ENCODE data around the gene HNRNPR. TPM values are rescaled to one million over a fixed set of nuclear protein-coding genes. Genes with fewer than 3 reads are reported as not detected.
A peak's percentile ranks its signal among the peaks of the same experiment; 100 is the strongest.

The HNRNPR gene
- total and polyA plus RNA-seq, 7 experiments from 2014 or later: 97.4 to 235 (median 117) TPM

GRCh38 chr1:23369335-23370013 lies 25.4 kb upstream of the HNRNPR start, which contains the start of gene ZNF436:
TSS of gene ZNF436 (minus strand) at chr1:23369836. CDS start at chr1:23368005, 1,831 bp downstream.
- peak within 1 kb of the TSS; percentile 91 for H3K27ac ChIP-seq (ENCODE audit: low read depth, low read length)
- peaks cover 6 to 8% of the 10 kb centered on the region in 2 donors for H3K4me1 ChIP-seq (ENCODE audit: control insufficient read depth in 2 of 2, insufficient read depth in 2 of 2, low read length in 2 of 2)
- H3K4me3 ChIP-seq (ENCODE audit: low read length): peak within 1 kb of the TSS; percentile 100
- Mint-ChIP-seq H3K9me3 (peaks cover 0 to 9% (median 0%) of the 10 kb centered on the region in 11 donors), H3K4me3 (peak within 1 kb of the TSS; percentile 87 to 100 (median 97)), H3K27me3 (no peaks in the 10 kb centered on the region), H3K36me3 (peaks cover 0 to 31% (median 9%) of the 10 kb centered on the region in 5 donors), H3K27ac (peak within 1 kb of the TSS; percentile 93 to 99 (median 97)), H3K4me1 (peaks cover 27 to 41% (median 36%) of the 10 kb centered on the region in 7 donors)
- H3K27me3 ChIP-seq (ENCODE audit: control insufficient read depth in 2 of 2, insufficient read depth in 2 of 2, low read length in 2 of 2): no peaks in the 10 kb centered on the region
- DNase-seq: peak; percentile 18 to 68 (median 48)
- H3K36me3 ChIP-seq (ENCODE audit: control insufficient read depth in 2 of 3, insufficient read depth in 3 of 3, low read length in 3 of 3): peaks cover 0 to 10% (median 0%) of the 10 kb centered on the region in 3 experiments
- H3K9me3 ChIP-seq (ENCODE audit: control insufficient read depth in 2 of 3, low read length in 3 of 3): no peaks in the 10 kb centered on the region
- no peak for ATAC-seq
- CTCF ChIA-PET: no interaction called here
- POLR2A ChIA-PET: interaction anchor here (0.6 to 3.8 kb wide), 2 partner anchors 25 to 29 kb away, joined by 3 to 62 read pairs; partner anchors contain the start of gene HNRNPR
- intact Hi-C loops (cut with micrococcal nuclease): loop anchor here (1.0 to 10.0 kb wide), 11 partner anchors 35 to 1587 kb away; partner anchors contain the start of genes E2F2 (in 2 of the 2), ELOA (in 1 of the 2), LUZP1 (in 1 of the 2) and RPL11 (in 1 of the 2)

DNA sequence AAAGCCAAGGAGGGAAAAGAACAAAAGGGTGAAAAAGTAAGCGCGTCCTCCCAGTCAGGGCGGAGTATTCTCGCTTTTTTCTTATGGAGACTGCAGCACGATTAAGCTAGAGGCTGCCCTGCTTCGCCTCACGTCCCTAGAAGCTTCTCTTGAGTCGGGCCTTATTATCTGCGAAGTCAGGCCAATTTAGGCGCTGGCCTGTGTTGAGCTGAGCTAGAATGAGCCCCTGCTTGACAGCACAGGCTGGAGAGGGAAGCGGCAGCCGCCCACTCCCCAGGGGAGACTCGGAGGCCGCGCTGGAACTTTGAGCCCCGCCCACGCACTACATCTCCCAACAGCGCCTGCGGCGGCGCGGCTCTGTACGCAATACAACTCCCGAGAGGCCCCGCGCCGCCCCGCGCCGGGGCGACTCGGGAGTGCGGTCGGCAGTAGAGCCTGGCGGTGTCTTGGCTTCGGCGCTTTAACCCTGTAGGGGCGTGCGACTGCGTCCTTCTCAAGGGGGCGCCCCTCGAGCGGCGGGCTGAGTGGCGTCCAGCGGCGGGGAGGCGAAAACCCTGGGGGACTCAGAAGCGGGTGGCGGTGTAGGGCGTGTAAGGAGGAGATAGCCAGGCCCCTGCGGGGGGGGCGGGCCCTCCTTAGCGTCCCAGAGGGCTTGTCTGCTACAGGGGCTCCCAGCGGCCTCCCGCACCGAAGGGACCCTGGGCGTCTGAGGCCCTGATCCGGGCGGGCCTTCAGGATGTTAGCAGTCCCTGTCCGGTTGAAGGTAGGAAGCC lies 24.7 kb upstream of the HNRNPR start:
- peak overlapping the region; percentile 93 to 99 (median 97) for H3K27ac Mint-ChIP-seq
- intact Hi-C loops (cut with micrococcal nuclease): loop anchor here (1.0 to 10.0 kb wide), 21 partner anchors 24 to 1586 kb away; partner anchors contain the start of genes ASAP3 (in 2 of the 2), E2F2 (in 2 of the 2), HNRNPR (in 2 of the 2) and KDM1A (in 2 of the 2)

DNA sequence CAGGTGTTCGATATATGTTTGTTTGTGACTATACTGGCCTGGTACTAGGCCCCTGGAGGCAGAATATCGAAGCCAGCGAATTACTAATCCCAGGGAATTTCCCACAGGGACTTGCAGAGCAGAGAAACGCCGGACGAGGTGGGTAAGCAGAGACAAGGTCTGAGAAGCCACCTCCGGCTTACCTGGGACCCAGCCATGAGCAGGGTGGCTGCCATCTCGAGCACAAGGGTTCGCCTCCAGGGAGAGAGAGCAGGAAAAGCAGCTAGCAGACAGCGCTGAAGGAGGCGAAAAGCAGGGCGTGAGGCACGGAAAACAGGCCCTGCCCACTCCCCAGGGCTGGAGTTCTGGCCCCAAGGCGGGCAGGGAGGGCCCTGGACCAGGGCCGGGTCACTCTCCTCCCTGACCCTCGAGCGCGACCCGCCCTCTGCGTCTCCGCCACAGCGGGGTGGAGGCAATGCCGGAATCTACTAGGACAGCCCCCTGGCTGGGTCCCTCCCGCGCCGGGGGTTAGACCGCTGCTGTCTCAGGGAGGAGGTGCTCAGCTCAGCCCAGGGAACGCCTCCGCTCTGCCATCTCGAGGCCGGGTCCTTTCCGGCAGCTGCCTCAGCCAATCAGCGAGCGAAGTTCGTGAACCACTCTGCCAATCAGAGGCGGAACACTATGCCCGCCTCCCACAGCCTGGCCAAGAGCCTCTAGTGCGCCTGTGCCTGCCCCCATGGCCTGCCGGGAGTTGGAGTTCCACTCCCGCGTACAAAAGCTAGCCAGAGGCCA lies 23.9 kb upstream of the HNRNPR start:
- peak overlapping the region; percentile 91 for H3K27ac ChIP-seq (ENCODE audit: low read depth, low read length)
- peak; percentile 95 for ATAC-seq
- POLR2A ChIA-PET: interaction anchor here (0.6 to 3.8 kb wide), 11 partner anchors 9 to 592 kb away, joined by 3 to 62 read pairs (median 4); partner anchors contain the start of genes HNRNPR, PNRC2, RPL11 and TCEA3
- peaks cover 0 to 9% (median 0%) of the 10 kb centered on the region in 3 experiments for H3K9me3 ChIP-seq (ENCODE audit: control insufficient read depth in 2 of 3, low read length in 3 of 3)
- H3K4me3 ChIP-seq (ENCODE audit: low read length): peak overlapping the region; percentile 100
- H3K36me3 ChIP-seq (ENCODE audit: control insufficient read depth in 2 of 3, insufficient read depth in 3 of 3, low read length in 3 of 3): peaks cover under 1 to 18% (median under 1%) of the 10 kb centered on the region in 3 experiments
- no peaks in the 10 kb centered on the region for H3K27me3 Mint-ChIP-seq
- H3K36me3 Mint-ChIP-seq: peaks cover 1 to 45% (median 16%) of the 10 kb centered on the region in 5 donors
- CTCF ChIA-PET: interaction anchor here (0.6 to 1.2 kb wide), 2 partner anchors 14 to 24 kb away, joined by 3 to 4 read pairs; partner anchors contain the start of gene HNRNPR
- peak overlapping the region; percentile 87 to 100 (median 97) for H3K4me3 Mint-ChIP-seq
- DNase-seq: peak; percentile 84 to 98 (median 96)
- peaks cover 0 to 15% (median 4%) of the 10 kb centered on the region in 11 donors for H3K9me3 Mint-ChIP-seq
- intact Hi-C loops (cut with micrococcal nuclease): loop anchor here (1.0 to 10.0 kb wide), 20 partner anchors 24 to 1585 kb away; partner anchors contain the start of genes ASAP3 (in 2 of the 2), E2F2 (in 2 of the 2), HNRNPR (in 2 of the 2) and KDM1A (in 2 of the 2)
- no peaks in the 10 kb centered on the region for H3K27me3 ChIP-seq (ENCODE audit: control insufficient read depth in 2 of 2, insufficient read depth in 2 of 2, low read length in 2 of 2)
- peaks cover 25 to 41% (median 36%) of the 10 kb centered on the region in 7 donors for H3K4me1 Mint-ChIP-seq
- H3K4me1 ChIP-seq (ENCODE audit: control insufficient read depth in 2 of 2, insufficient read depth in 2 of 2, low read length in 2 of 2): peaks cover 6 to 8% of the 10 kb centered on the region in 2 donors
- peak overlapping the region; percentile 93 to 99 (median 97) for H3K27ac Mint-ChIP-seq

More for the DNA sequence above, 24.7 kb upstream of the HNRNPR start:
- H3K9me3 ChIP-seq (ENCODE audit: control insufficient read depth in 2 of 3, low read length in 3 of 3): peaks cover 0 to 1% (median 0%) of the 10 kb centered on the region in 3 experiments
- H3K36me3 ChIP-seq (ENCODE audit: control insufficient read depth in 2 of 3, insufficient read depth in 3 of 3, low read length in 3 of 3): peaks cover 0 to 10% (median 0%) of the 10 kb centered on the region in 3 experiments
- CTCF ChIA-PET: interaction anchor here (1.2 kb wide), 1 partner anchor 25 kb away, joined by 3 read pairs; the partner anchor contains the start of gene HNRNPR
- Mint-ChIP-seq H3K4me3 (peak overlapping the region; percentile 87 to 100 (median 97)), H3K36me3 (peaks cover 0 to 37% (median 12%) of the 10 kb centered on the region in 5 donors), H3K9me3 (peaks cover 0 to 11% (median 0%) of the 10 kb centered on the region in 11 donors), H3K27me3 (no peaks in the 10 kb centered on the region), H3K4me1 (peaks cover 25 to 41% (median 36%) of the 10 kb centered on the region in 7 donors)
- DNase-seq (peak; percentile 75 to 88 (median 85)), ATAC-seq (peak; percentile 87)
- POLR2A ChIA-PET: interaction anchor here (0.6 to 3.8 kb wide), 11 partner anchors 18 to 591 kb away, joined by 3 to 62 read pairs (median 4); partner anchors contain the start of genes HNRNPR, PNRC2, RPL11 and TCEA3
- peak overlapping the region; percentile 91 for H3K27ac ChIP-seq (ENCODE audit: low read depth, low read length)
- peak overlapping the region; percentile 100 for H3K4me3 ChIP-seq (ENCODE audit: low read length)
- no peaks in the 10 kb centered on the region for H3K27me3 ChIP-seq (ENCODE audit: control insufficient read depth in 2 of 2, insufficient read depth in 2 of 2, low read length in 2 of 2)
- peaks cover 6 to 8% of the 10 kb centered on the region in 2 donors for H3K4me1 ChIP-seq (ENCODE audit: control insufficient read depth in 2 of 2, insufficient read depth in 2 of 2, low read length in 2 of 2)

- CTCF ChIA-PET: interaction anchor here (1.2 kb wide), 1 partner anchor 23 kb away, joined by 3 read pairs; the partner anchor contains the start of gene HNRNPR
- H3K36me3 Mint-ChIP-seq: peaks cover 7 to 50% (median 22%) of the 10 kb centered on the region in 5 donors
- peak overlapping the region; percentile 93 to 99 (median 97) for H3K27ac Mint-ChIP-seq
- H3K27me3 Mint-ChIP-seq: no peaks in the 10 kb centered on the region
- intact Hi-C loops (cut with micrococcal nuclease): loop anchor here in 1 of 2 donors (10.0 kb wide), 1 partner anchor 257 kb away; no protein-coding TSS in a partner anchor
- POLR2A ChIA-PET: interaction anchor here (0.6 to 3.8 kb wide), 5 partner anchors 9 to 324 kb away, joined by 3 to 62 read pairs (median 4); partner anchors contain the start of genes HNRNPR and RPL11
- H3K9me3 Mint-ChIP-seq: peaks cover 0 to 19% (median 9%) of the 10 kb centered on the region in 11 donors
- no peaks in the 10 kb centered on the region for H3K27me3 ChIP-seq (ENCODE audit: control insufficient read depth in 2 of 2, insufficient read depth in 2 of 2, low read length in 2 of 2)
- peaks cover 6 to 24% (median 6%) of the 10 kb centered on the region in 3 experiments for H3K36me3 ChIP-seq (ENCODE audit: control insufficient read depth in 2 of 3, insufficient read depth in 3 of 3, low read length in 3 of 3)
- peak overlapping the region; percentile 87 to 100 (median 97) for H3K4me3 Mint-ChIP-seq
- peaks cover 25 to 41% (median 36%) of the 10 kb centered on the region in 7 donors for H3K4me1 Mint-ChIP-seq
- peak overlapping the region; percentile 100 for H3K4me3 ChIP-seq (ENCODE audit: low read length)
- H3K4me1 ChIP-seq (ENCODE audit: control insufficient read depth in 2 of 2, insufficient read depth in 2 of 2, low read length in 2 of 2): peaks cover 6 to 8% of the 10 kb centered on the region in 2 donors
- peak in 2 of 9 donors; percentile 1 to 24 for DNase-seq
- peak overlapping the region; percentile 91 for H3K27ac ChIP-seq (ENCODE audit: low read depth, low read length)
- peaks cover 0 to 15% (median 3%) of the 10 kb centered on the region in 3 experiments for H3K9me3 ChIP-seq (ENCODE audit: control insufficient read depth in 2 of 3, low read length in 3 of 3)
- no peak for ATAC-seq
These were observed 23.3 kb upstream of the HNRNPR start for GRCh38 chr1:23367451-23367790.

- H3K27ac Mint-ChIP-seq: peak overlapping the region in 4 of 9 donors; percentile 51 to 96 (median 94)
- H3K9me3 Mint-ChIP-seq: peaks cover 0 to 27% (median 17%) of the 10 kb centered on the region in 11 donors
- intact Hi-C loops (cut with micrococcal nuclease): loop anchor here in 1 of 2 donors (10.0 kb wide), 1 partner anchor 258 kb away; no protein-coding TSS in a partner anchor
- Histone ChIP-seq H3K9me3 (ENCODE audit: control insufficient read depth in 2 of 3, low read length in 3 of 3) (peaks cover 8 to 23% (median 10%) of the 10 kb centered on the region in 3 experiments), H3K36me3 (ENCODE audit: control insufficient read depth in 2 of 3, insufficient read depth in 3 of 3, low read length in 3 of 3) (peaks cover 6 to 31% (median 12%) of the 10 kb centered on the region in 3 experiments), H3K27me3 (ENCODE audit: control insufficient read depth in 2 of 2, insufficient read depth in 2 of 2, low read length in 2 of 2) (no peaks in the 10 kb centered on the region), H3K4me1 (ENCODE audit: control insufficient read depth in 2 of 2, insufficient read depth in 2 of 2, low read length in 2 of 2) (peaks cover 6 to 8% of the 10 kb centered on the region in 2 donors), H3K27ac (ENCODE audit: low read depth, low read length) (no peak overlapping the region), H3K4me3 (ENCODE audit: low read length) (no peak overlapping the region)
- H3K4me3 Mint-ChIP-seq: peak overlapping the region; percentile 13 to 100 (median 97)
- no peak for ATAC-seq
- no peak for DNase-seq
- H3K4me1 Mint-ChIP-seq: peaks cover 25 to 41% (median 35%) of the 10 kb centered on the region in 7 donors
- H3K27me3 Mint-ChIP-seq: no peaks in the 10 kb centered on the region
- ChIA-PET POLR2A (interaction anchor here (3.8 kb wide), 1 partner anchor 22 kb away, joined by 62 read pairs; the partner anchor contains the start of gene HNRNPR), CTCF (no interaction called here)
- H3K36me3 Mint-ChIP-seq: peaks cover 11 to 55% (median 30%) of the 10 kb centered on the region in 5 donors
These were observed 22.5 kb upstream of the HNRNPR start for GRCh38 chr1:23366598-23366997.
